GM12864 (cell line): Measurements from ENCODE around the gene TC2N.

Source experiments
- DNase-seq: peaks from one replicate; pipeline ENCODE4 v3.0.0-alpha.2; 2011; ENCODE audit warnings: low read depth
- H3K4me3 ChIP-seq: 2 replicates; pipeline ENCODE4 v1.5.1; 2011; ENCODE audit warnings: mild to moderate bottlenecking, low read depth, low read length, control low read depth
- CTCF ChIP-seq: IDR thresholded peaks from 2 replicates; pipeline ENCODE4 v1.5.1; 2011; ENCODE audit warnings: low read depth, mild to moderate bottlenecking, moderate library complexity, low read length, control low read depth, inconsistent platforms; ENCODE audit errors: missing control alignments

The TC2N gene

GRCh38 chr14:91890291-91890749, 23.0 kb upstream of the TC2N start:
- no peak for DNase-seq
- TF ChIP-seq CTCF, result no peak
- no peak overlapping the region for H3K4me3 ChIP-seq

GRCh38 chr14:91889477-91890211, 22.3 kb upstream of the TC2N start:
- TF ChIP-seq CTCF, result no peak
- H3K4me3 ChIP-seq, result no peak overlapping the region
- DNase-seq, result no peak

GRCh38 chr14:91888641-91889476, 21.5 kb upstream of the TC2N start:
- no peak for TF ChIP-seq CTCF
- H3K4me3 ChIP-seq, result no peak overlapping the region
- DNase-seq, result no peak

GRCh38 chr14:91886961-91887360, 19.6 kb upstream of the TC2N start:
- no peak for DNase-seq
- H3K4me3 ChIP-seq, result no peak overlapping the region
- no peak for TF ChIP-seq CTCF

GRCh38 chr14:91885839-91886238, 18.5 kb upstream of the TC2N start:
- TF ChIP-seq CTCF, result no peak
- no peak overlapping the region for H3K4me3 ChIP-seq
- no peak for DNase-seq

GRCh38 chr14:91885113-91885712, 17.9 kb upstream of the TC2N start:
- TF ChIP-seq CTCF, result no peak
- H3K4me3 ChIP-seq, result no peak overlapping the region
- DNase-seq, result no peak
